CD4-positive, alpha-beta T cell treated with Interleukin-4 for 4 hours (primary cell): ENCODE measurements around the gene DTD1.

Experiments
- DNase-seq: peaks from one replicate; pipeline ENCODE4 v3.0.0-alpha.2; 2020

Gene DTD1

DNA sequence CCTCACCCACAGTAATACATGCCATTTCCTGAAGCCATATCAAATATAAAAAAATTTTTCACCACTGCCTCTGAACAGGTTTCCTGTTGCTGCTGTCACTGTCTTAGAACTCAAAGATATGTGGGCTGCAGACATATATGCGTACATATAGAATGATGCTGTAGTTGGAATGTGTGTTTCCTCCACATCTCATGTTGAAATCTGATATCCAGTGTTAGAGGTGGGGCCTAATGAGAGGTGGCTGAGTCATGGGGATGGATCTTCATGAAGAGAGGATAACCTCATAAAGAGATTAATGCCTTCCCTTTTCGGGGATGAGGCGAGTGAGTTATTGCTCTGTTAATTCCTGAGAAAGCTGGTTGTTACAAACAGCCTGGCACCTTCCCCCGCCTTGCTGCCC lies 218.0 kb downstream of the DTD1 start:
- DNase-seq = no peak

DNA sequence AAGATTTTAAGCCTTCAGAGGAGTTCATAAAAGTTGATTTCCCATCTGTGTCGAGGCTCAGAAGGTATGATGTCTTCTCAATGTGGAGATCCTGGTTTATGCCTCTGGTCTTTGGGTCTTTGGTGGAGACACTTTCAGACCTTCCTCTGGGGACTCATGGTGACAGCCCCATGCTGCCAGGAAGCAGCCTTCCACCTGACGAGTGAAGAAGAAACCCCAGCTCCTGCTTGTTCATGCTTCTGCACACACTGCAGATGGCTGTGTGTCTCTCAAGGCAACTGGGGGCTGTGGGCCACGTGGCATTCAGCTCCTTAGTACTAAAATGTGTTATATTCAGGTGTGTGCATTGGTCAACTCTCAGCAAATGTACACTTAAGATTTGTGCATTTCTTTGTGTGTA lies 220.9 kb downstream of the DTD1 start:
- DNase-seq = no peak

DNA sequence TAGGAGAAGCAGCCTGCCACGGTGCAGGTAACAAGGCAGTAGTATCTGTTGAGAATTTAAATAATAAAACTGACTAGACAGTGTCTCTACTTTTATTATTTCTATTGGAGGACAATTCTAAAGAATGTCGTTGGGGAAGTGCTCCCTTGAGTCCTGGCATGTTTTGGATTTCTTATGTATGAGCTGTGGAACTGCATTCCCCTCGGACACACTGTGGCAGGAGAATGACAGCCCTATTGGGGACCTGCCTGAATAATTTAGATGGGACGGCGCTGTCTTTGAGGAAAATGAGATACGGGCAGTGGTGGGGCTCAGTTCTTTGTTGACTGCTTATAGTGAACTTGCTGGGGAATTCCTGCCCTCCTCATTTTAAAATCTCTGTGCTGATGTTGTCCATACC lies 223.3 kb downstream of the DTD1 start:
- no peak for DNase-seq

DNA sequence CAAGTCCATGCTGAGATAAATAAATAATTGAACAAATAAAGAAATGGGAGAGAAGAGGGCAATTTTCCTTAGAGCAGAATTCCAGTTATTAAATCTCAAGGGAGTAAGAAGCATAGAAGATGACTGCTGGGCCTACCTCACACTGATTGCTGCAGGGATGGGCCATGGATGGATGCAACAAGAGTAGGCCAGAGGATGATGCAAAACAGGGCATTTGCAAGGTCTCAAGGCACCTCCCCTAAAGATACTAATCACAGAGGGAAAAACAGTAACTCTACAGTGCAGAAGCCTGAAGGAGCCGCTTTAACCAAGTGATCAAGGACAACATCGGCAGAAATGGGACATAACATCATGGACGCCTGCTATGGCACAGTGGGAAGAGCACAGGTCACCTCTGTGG lies 224.1 kb downstream of the DTD1 start:
- no peak for DNase-seq

DNA sequence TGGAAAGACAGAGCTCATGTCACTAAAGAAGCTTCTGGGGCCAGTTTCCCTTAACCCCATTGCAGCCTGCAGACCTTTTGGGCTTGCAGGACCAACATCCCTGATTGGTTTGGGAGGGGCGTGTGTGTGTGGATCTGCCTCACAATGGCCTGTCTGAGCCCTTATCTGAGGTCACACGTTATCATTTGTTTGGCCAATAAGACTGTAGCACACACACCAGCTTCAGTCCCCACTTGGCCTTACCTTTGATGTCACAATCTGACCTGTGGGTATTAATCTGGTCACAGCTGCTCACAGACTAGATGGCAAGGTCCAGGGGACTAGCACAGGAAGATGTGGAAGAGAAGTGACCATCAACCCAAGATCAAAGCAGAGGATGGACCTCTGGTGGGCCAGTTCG lies 225.6 kb downstream of the DTD1 start, which contains the start of gene SCP2D1:
SCP2D1 (plus strand) TSS at position 301 of the 400 bp plus-strand sequence; CDS start at position 334, 33 bp downstream.
- DNase-seq = no peak

DNA sequence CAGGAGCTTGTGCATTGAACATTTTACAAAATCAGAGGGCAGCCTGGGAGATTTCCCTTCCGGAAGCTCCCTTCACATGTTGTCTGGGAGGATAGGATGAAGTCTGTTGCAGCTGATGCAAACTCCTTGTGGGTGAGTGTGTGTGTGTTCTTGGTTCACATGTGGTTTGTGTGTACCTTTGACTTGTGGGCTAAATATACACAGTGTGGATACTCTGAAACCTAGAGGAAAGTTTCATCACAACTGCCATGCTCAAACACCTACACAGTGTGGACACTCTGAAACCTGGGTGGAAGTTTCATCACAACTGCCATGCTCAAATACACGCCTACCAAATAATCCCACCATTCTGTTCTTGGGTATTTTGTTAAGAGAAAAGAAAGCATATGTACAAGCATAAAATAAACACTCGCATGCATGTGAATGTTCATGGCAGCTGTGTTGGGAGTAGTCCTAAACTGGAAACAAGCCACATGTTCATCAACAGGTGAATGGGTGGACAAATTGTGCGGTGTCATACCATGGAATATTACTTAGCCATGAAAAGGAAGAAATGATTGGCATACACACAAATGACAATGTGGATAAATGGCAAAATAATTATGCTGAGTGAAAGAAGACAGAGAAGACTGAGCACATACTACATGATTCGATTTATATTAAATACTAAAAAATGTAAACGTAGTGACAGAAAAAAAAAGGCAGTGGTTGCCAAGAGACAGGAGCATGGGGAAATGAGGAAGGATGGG lies 227.5 kb downstream of the DTD1 start:
- DNase-seq = no peak
